ENCODE measurements around the gene HIPK1.
"Not testable (repeated sequence)": the region's sequence is repeated elsewhere in the genome, so short reads cannot be mapped to it uniquely, and the experiment has no call there.

HIPK1 gene

GRCh38 chr1:113983826-113984225, 54.7 kb downstream of the HIPK1 start:
- no peak for DNase-seq

- no peak for DNase-seq
Observed at GRCh38 chr1:113984710-113985109, 55.6 kb downstream of the HIPK1 start.

- no peak for DNase-seq
Observed at GRCh38 chr1:113986802-113987201, 57.7 kb downstream of the HIPK1 start.

GRCh38 chr1:113987259-113987658, 58.1 kb downstream of the HIPK1 start:
- no peak for DNase-seq

GRCh38 chr1:113990530-113990929, 61.4 kb downstream of the HIPK1 start:
- DNase-seq: no peak

- DNase-seq: no peak
Observed at GRCh38 chr1:113990961-113991360, 61.8 kb downstream of the HIPK1 start.

GRCh38 chr1:113991467-113991997, 62.4 kb downstream of the HIPK1 start:
- no peak for DNase-seq

- no peak for DNase-seq
Observed at GRCh38 chr1:113993072-113993471, 63.9 kb downstream of the HIPK1 start.

- no peak for DNase-seq
Observed at GRCh38 chr1:113993766-113994165, 64.6 kb downstream of the HIPK1 start.

GRCh38 chr1:113995382-113995781, 66.3 kb downstream of the HIPK1 start:
- DNase-seq: no peak

- no peak for DNase-seq
Observed at GRCh38 chr1:113998361-113998760, 69.2 kb downstream of the HIPK1 start.

GRCh38 chr1:113999233-113999632, 70.1 kb downstream of the HIPK1 start:
- DNase-seq: no peak

GRCh38 chr1:113999799-114000198, 70.7 kb downstream of the HIPK1 start:
- DNase-seq: no peak

GRCh38 chr1:114000406-114000805, 71.3 kb downstream of the HIPK1 start:
- DNase-seq: no peak

GRCh38 chr1:114002492-114003239, 73.5 kb downstream of the HIPK1 start:
- no peak for DNase-seq

- DNase-seq: no peak
Observed at GRCh38 chr1:114003431-114003830, 74.3 kb downstream of the HIPK1 start.

GRCh38 chr1:114006825-114007224, 77.7 kb downstream of the HIPK1 start:
- not testable (repeated sequence) for DNase-seq

GRCh38 chr1:114008480-114008941, 79.4 kb downstream of the HIPK1 start:
- DNase-seq: no peak

- DNase-seq: no peak
Observed at GRCh38 chr1:114008993-114009392, 79.9 kb downstream of the HIPK1 start.

GRCh38 chr1:114009393-114009792, 80.3 kb downstream of the HIPK1 start:
- no peak for DNase-seq

GRCh38 chr1:114010433-114011184, 81.5 kb downstream of the HIPK1 start:
- no peak for DNase-seq

- DNase-seq: no peak
Observed at GRCh38 chr1:114011796-114012195, 82.7 kb downstream of the HIPK1 start.

GRCh38 chr1:114015075-114015474, 86.0 kb downstream of the HIPK1 start:
- no peak for DNase-seq

GRCh38 chr1:114019724-114020123, 90.6 kb downstream of the HIPK1 start:
- not testable (repeated sequence) for DNase-seq
